NOMO-1 treated with dmso at 0.1 percent for 144 hours (cell line): ENCODE results near the gene HDAC3.
A peak's percentile ranks its signal among the peaks of the same experiment; 100 is the strongest.

Source experiments
- DNase-seq: peaks from one replicate; lab custom pipeline; 2025; ENCODE audit not compliant: unreplicated experiment; lab: John Stamatoyannopoulos, UW

HDAC3 gene

GRCh38 chr5:141662028-141662427 is 25.4 kb upstream of the HDAC3 start:
- no peak for DNase-seq

DNA sequence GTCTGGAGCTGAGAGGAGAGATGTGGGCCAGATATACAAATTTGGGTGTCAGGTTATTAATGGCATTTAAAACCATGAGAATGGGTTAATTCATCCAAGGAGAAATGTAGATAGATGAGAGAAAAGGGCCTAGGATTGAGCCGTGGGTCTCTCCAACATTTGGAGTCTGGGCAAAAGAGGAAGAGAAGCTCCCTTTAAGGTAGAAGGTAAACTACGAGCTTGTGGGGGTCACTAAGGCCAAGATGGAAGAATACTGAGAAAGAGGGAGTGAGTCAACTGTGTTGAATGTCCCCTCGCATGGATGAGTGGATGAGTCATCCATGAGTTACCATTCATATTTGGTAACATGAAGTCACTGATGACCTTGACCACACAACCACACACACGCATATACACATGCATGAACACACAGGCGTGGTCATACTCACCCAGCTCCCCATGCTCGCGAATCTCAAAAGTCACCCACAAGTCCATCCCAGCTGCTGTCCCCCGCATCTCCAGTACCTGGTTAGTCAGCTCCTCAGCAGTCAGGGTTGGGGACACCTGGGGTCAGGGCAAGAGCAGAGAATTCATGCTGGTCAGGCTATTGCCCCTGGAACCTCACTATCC is 21.4 kb upstream of the HDAC3 start:
- DNase-seq, result no peak

- no peak for DNase-seq
Measured at GRCh38 chr5:141657404-141657803, 20.8 kb upstream of the HDAC3 start.

DNA sequence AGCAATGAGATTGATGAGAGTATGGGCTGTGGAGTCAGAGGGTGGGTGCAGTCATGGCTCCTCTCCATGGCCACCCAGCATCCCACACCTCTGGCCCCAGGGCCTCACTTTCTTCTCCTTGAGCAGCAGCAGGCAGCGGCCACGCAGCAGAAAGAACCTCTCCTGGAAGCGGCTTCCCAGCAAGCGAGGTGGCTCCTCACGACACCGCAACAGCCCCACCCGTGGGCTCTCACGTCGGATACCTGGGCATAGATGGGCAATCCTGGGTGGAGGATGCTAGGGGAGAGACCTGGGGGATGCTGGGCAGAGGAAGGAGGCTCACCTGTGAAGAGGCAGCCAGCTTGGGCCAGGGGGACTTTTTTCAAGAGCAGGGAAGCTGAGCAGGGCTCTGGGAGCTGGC is 19.7 kb upstream of the HDAC3 start:
- DNase-seq, result no peak

DNA sequence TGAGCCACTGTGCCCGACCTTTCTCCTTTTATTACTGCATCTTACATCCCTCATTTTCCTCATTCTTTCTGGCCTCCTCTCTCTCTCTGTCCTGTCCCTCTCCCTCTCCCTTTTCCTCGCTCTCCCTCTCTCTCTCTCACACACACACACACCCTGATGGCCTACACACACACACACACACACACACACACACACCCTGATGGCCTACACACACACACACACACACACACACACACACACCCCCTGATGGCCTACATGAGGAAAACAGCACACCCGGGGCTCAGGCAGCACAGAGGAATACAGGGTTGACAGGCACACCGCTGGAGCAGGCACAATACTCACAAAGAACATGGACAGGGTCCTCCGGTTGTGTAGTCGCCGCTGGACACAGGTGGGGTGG is 18.4 kb upstream of the HDAC3 start:
- no peak for DNase-seq

DNA sequence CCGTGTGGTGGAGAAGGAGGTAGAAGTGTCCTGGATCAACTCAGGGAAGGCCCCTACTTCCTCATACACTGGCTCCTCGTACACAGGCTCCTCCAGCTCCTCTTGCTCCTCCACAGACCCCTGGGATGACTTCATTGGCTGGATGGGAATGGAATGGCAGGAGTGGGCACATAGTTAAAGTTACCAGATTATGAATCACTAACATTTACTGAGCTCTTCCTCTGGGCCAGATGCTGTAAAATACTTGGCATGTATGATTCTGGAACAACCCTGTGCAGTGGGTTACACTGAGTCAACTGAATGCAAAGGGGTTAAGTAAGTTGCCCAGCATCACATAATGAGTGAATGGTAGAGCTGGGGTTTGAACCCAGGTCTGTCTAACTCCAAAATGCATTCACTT is 17.6 kb upstream of the HDAC3 start:
- no peak for DNase-seq

- no peak for DNase-seq
Measured at GRCh38 chr5:141651728-141652105, 15.1 kb upstream of the HDAC3 start.

DNA sequence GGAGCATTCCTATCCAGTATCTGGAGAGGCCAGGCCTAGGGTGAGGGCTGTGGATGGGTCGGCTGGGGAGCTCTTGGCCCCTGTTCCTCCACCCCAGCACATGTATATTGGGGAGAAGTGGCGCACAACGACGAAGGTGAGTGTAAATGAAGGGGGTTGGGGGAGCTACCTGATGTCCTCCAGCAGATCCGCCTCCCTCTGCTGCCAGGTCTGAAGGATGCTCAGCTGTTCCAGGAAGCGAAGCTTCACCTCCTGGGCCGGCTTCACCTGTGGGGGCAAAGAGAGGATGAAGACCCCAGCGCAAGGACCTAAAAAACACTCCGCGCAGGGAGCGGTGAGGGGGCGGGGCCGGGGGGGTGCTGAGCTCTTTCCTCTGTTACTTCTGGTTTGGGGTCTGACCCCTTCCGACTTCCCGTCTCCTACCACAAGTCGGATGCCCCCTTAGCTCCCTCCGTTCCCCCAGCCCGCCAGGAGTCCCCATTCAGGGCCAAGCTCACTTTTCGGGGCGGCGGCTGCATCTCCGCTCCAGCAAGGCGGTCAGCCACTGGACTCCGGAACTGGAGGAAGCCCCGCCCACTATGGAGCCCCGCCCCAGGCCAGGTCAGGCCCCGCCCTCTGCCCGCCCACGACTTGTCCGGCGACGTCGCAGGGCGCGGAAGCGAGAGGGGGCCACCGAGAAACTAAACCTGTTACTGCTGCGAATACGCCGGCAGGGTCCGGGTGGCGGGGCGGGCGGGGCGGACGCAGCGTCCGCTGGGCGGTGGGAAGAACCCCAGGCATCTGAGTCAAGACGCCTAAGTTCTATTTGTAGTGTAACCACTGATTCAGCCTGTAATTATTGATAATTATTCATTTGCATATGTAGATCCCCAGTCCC is 14.4 kb upstream of the HDAC3 start, which contains the start of gene FCHSD1:
FCHSD1 (minus strand) TSS at position 568 of the 877 bp plus-strand sequence; CDS start at position 518, 50 bp downstream.
- DNase-seq, result peak; percentile 62

- no peak for DNase-seq
Measured at GRCh38 chr5:141649972-141650371, 13.3 kb upstream of the HDAC3 start.

DNA sequence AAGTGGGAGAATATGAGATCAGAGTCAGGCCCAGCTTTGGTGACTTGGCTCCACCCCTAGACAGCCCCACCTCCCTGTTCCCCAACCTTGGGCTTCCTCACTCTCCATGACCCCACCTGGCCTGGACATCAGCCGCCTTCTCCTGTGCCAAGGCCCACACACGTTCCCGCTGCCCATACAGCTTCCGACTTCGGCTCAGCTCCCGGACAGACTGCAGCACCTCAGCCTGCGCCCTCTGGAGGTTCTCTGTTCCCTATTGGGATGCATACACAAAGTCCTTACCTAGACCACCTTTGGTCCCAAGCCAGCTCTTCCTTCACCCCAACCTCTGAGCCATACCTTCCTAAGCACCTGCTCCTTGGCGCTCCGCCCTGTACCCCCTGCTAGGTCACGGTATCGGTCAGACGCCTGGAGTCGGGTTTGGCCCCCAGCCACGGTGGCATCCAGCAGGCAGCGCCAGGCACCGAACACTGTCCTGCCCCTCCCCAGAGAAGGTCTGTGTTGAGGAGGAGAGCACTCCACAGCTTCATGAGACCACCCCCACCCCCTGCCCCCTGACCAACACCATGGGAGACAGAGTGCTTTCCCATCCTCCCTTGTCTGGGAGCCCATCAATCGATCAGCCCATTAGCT is 12.5 kb upstream of the HDAC3 start:
- no peak for DNase-seq

DNA sequence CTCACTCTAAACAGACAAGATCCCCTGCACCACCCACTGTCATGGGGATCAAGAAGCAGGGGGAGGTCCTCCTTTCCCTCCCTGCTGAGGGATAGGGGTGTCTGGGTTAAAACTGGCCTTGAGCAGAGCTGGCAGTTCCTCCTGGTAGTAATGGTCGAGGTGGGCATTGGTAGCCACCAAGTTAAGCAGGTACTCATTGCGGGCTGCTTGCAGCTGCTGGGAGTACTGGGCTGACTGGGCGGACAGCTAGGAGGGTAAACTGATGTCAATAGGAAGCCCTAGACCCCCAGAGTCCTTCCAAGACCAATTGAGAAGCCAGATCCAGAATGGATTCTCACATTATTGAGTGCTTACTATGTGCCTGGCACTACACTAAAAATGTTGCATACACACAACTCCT is 11.2 kb upstream of the HDAC3 start:
- no peak for DNase-seq

- no peak for DNase-seq
Measured at GRCh38 chr5:141647242-141647641, 10.6 kb upstream of the HDAC3 start.

DNA sequence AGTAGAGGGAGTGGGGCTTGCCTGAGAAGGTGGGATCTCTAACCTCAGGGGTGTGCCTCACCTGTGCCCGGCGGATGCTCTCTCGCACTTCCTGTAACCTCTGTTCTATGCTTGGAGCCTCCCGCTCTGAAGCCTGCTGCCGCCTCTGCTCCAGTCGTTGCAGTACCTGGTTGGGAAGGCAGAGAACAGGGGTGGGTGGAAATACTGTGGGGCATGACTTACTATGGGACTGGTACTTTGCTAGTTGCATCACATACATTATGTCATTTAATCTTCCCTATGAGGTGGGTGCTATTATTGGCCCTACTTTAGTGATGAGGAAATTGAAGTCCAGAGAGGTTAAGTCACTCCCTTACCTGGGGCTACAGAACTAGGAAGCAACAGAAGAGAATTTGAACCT is 9.4 kb upstream of the HDAC3 start:
- DNase-seq, result no peak

DNA sequence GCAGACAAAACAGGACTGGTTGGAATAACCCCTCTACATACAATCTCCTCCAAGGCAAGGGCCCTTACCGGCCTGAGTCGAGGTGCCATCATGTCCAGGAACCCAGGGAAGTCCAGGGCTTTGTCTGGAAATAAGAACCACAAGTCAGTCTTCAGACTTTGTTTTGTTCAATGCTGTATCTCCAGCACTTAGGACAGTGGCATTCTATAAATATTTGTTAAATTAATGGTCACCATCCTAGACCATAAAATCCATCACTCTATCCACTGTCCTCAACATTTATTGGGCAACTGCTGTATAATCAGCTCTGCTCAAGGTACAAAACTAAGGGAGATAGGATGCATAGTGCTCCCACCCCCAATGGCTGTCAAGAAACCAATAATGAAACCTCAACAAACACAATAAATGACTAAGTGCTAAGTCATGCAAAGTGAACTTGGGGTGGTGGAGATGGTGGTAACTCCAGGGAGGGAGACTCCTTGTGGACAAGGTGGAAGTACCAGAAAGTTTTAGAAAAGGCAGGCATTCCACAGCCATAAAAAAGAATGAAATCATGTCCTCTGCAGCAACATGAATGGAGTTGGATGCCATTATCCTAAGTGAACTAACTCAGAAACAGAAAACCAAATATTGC is 5.1 kb upstream of the HDAC3 start:
- no peak for DNase-seq

DNA sequence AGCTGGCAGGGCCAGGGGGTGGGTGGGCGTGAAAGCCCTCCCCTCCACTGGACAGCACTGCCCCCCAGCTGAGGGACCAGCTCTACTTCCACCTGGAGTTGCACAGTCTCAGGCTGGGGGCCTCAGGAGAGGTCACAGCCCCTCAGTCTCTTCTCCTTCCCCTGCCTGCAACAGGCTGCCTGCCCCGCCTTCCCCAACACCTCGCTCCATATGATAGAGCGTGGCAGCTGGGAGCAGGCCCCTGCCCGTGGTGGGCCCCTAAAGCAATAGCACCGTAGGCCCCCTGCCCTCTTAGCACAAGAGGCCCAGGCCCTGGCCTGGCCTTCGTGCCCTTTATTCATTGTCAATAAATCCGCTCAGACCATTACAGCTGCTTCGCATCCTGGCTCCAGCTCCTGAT is 4.0 kb upstream of the HDAC3 start:
- DNase-seq, result no peak

DNA sequence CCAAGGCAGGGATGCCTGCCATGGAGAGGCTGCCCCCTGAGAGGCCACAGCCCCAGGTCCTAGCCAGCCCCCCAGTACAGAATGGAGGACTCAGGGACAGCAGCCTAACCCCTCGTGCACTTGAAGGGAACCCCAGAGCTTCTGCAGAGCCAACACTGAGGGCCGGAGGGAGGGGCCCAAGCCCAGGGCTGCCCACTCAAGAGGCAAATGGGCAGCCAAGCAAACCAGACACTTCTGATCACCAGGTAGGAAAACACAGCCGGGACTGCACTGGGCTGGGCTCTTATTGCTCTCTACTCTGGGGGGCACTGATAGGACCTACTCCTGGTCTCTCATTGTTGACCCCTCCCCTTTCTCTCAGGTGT is 3.4 kb upstream of the HDAC3 start:
- no peak for DNase-seq

DNA sequence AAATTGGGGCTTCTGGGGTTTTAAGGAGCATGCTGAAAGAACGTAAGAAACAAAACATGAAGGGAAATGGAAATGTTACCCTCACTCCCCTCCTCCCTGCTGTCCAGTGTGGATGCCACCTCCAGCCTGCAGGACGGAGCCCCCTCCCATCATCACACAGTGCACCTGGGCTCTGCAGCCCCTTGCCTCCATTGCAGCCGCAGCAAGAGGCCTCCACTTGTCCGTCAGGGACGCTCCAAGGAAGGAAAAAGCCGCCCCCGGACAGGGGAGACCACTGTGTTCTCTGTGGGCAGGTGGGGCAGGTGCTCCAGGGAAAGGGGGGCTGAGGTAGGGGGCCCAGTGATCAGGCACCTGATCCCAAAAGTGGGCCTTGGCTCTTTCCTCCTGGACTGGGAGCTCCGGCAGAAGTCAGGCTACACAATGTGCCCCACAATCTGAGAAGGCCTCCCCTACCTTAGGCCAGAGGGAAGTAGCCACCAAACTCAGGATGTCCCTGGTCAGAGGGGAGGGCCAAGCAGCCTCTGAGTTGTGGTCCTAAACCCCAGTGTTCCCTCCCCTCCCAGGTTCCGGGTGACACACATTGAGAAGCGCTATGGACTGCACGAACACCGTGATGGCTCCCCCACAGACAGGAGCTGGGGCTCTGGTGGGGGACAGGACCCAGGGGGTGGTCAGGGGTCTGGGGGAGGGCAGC is 2.9 kb upstream of the HDAC3 start:
- no peak for DNase-seq

- DNase-seq, result no peak
Measured at GRCh38 chr5:141638771-141639170, 2.1 kb upstream of the HDAC3 start.

GRCh38 chr5:141637767-141638419 is 1.2 kb upstream of the HDAC3 start:
- DNase-seq, result peak; percentile 77

DNA sequence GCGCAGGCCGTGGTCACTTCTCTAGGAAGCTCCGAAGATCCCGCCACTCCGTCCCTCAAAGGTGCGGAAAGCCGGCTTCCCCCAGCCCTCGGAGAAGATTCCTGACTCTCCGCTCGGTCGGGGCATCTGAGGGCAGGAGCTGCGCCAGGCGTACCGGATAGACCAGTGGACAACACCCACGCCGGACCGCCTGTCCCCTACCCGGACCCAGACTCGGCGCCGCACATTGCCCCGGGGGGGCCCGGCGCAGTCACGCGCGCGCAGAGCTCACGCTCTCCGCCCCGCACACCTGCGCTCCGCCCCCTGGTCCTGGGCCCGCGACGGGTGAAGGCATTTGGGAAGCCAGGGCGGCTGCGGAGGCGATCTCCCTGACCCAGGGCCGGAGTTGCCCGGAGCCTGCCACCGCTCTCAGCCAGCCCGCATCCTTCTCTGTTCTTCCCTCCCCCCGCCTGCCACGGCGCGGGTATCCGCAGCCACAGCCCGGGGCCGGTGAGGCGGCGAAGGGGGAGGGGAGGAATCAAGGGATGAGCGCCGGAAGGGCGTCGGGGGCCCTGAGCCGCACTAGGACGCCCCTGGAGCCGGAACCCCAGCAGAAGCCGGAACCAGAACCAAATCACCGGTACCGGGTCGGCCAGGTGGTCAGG is 596 bp upstream of the HDAC3 start:
- no peak for DNase-seq
